Activated CD4-positive, alpha-beta T cell treated with anti-CD3 and anti-CD28 coated beads, Interleukin-2, amount 10 ng/mL, durations not matched to agents 24 days and 14 days (primary cell): ENCODE results near the gene FRMD3. TPM values are rescaled to one million over a fixed set of nuclear protein-coding genes. Genes with fewer than 3 reads are reported as not detected.

ENCODE experiments used
- DNase-seq: peaks from one replicate; pipeline ENCODE4 v3.0.0; 2022
- H3K27ac Mint-ChIP-seq: one replicate; pipeline ENCODE4 v1.8.0; 2022; ENCODE audit warnings: mild to moderate bottlenecking, mixed read lengths
- H3K27me3 Mint-ChIP-seq: one replicate; pipeline ENCODE4 v1.8.0; 2022; ENCODE audit warnings: mixed read lengths
- H3K36me3 Mint-ChIP-seq: one replicate; pipeline ENCODE4 v1.8.0; 2022; ENCODE audit warnings: low read depth, mild to moderate bottlenecking, mixed read lengths
- H3K4me1 Mint-ChIP-seq: one replicate; pipeline ENCODE4 v1.8.0; 2021; ENCODE audit warnings: mixed read lengths
- H3K4me3 Mint-ChIP-seq: one replicate; pipeline ENCODE4 v1.8.0; 2022; ENCODE audit warnings: mild to moderate bottlenecking, moderate library complexity, mixed read lengths
- H3K9me3 Mint-ChIP-seq: one replicate; pipeline ENCODE4 v1.8.0; 2021; ENCODE audit warnings: mixed read lengths
- intact Hi-C: fragments of 100-400 bp; cut with micrococcal nuclease; formaldehyde crosslinking; loops from one replicate; pipeline ENCODE4 v1.15.1; 2023
- total RNA-seq: library from RNA; stranded (reverse); gene quantifications from 2 replicates; pipeline ENCODE4 v1.2.3, GENCODE V29; 2022

The FRMD3 gene
- total RNA-seq, 1 donor from 2014 or later, result 0.30 TPM

GRCh38 chr9:83432104-83432627, 106.0 kb downstream of the FRMD3 start:
- H3K36me3 Mint-ChIP-seq, result no peaks in the 10 kb centered on the region
- H3K27me3 Mint-ChIP-seq, result no peaks in the 10 kb centered on the region

GRCh38 chr9:83431101-83432060, 106.8 kb downstream of the FRMD3 start:
- Mint-ChIP-seq H3K27me3 (no peaks in the 10 kb centered on the region), H3K27ac (no peak overlapping the region), H3K36me3 (no peaks in the 10 kb centered on the region), H3K9me3 (no peaks in the 10 kb centered on the region), H3K4me3 (no peak overlapping the region), H3K4me1 (no peaks in the 10 kb centered on the region)
- intact Hi-C loops, result no loop called here
- DNase-seq, result no peak

More at GRCh38 chr9:83432104-83432627, 106.0 kb downstream of the FRMD3 start:
- intact Hi-C loops, result no loop called here
- no peak for DNase-seq
- H3K4me1 Mint-ChIP-seq, result no peaks in the 10 kb centered on the region
- no peak overlapping the region for H3K27ac Mint-ChIP-seq
- no peaks in the 10 kb centered on the region for H3K9me3 Mint-ChIP-seq
- H3K4me3 Mint-ChIP-seq, result no peak overlapping the region

- no peak for DNase-seq
- intact Hi-C loops, result no loop called here
- H3K27me3 Mint-ChIP-seq, result no peaks in the 10 kb centered on the region
- H3K9me3 Mint-ChIP-seq, result no peaks in the 10 kb centered on the region
- H3K36me3 Mint-ChIP-seq, result no peaks in the 10 kb centered on the region
- no peak overlapping the region for H3K27ac Mint-ChIP-seq
- no peak overlapping the region for H3K4me3 Mint-ChIP-seq
- H3K4me1 Mint-ChIP-seq, result no peaks in the 10 kb centered on the region
Observed at GRCh38 chr9:83430681-83431080, 107.5 kb downstream of the FRMD3 start.

- intact Hi-C loops, result no loop called here
- no peaks in the 10 kb centered on the region for H3K4me1 Mint-ChIP-seq
- no peak overlapping the region for H3K27ac Mint-ChIP-seq
- no peaks in the 10 kb centered on the region for H3K36me3 Mint-ChIP-seq
- no peak for DNase-seq
- no peak overlapping the region for H3K4me3 Mint-ChIP-seq
- no peaks in the 10 kb centered on the region for H3K9me3 Mint-ChIP-seq
- H3K27me3 Mint-ChIP-seq, result no peaks in the 10 kb centered on the region
Observed at GRCh38 chr9:83429229-83429628, 109.0 kb downstream of the FRMD3 start.

GRCh38 chr9:83425240-83425639, 113.0 kb downstream of the FRMD3 start:
- no peak overlapping the region for H3K4me3 Mint-ChIP-seq
- no peaks in the 10 kb centered on the region for H3K9me3 Mint-ChIP-seq
- H3K27me3 Mint-ChIP-seq, result no peaks in the 10 kb centered on the region
- intact Hi-C loops, result no loop called here
- no peaks in the 10 kb centered on the region for H3K36me3 Mint-ChIP-seq
- no peak overlapping the region for H3K27ac Mint-ChIP-seq
- no peak for DNase-seq
- H3K4me1 Mint-ChIP-seq, result no peaks in the 10 kb centered on the region

GRCh38 chr9:83424831-83425230, 113.4 kb downstream of the FRMD3 start:
- H3K27me3 Mint-ChIP-seq, result no peaks in the 10 kb centered on the region
- no peak overlapping the region for H3K4me3 Mint-ChIP-seq
- H3K4me1 Mint-ChIP-seq, result no peaks in the 10 kb centered on the region
- intact Hi-C loops, result no loop called here
- H3K9me3 Mint-ChIP-seq, result no peaks in the 10 kb centered on the region
- no peak overlapping the region for H3K27ac Mint-ChIP-seq
- no peak for DNase-seq
- H3K36me3 Mint-ChIP-seq, result no peaks in the 10 kb centered on the region

- intact Hi-C loops, result no loop called here
- no peak overlapping the region for H3K4me3 Mint-ChIP-seq
- no peaks in the 10 kb centered on the region for H3K4me1 Mint-ChIP-seq
- H3K27me3 Mint-ChIP-seq, result no peaks in the 10 kb centered on the region
- no peak overlapping the region for H3K27ac Mint-ChIP-seq
- no peak for DNase-seq
- H3K36me3 Mint-ChIP-seq, result no peaks in the 10 kb centered on the region
- no peaks in the 10 kb centered on the region for H3K9me3 Mint-ChIP-seq
Observed at GRCh38 chr9:83423815-83424707, 114.1 kb downstream of the FRMD3 start.

- Mint-ChIP-seq H3K36me3 (no peaks in the 10 kb centered on the region), H3K27ac (no peak overlapping the region), H3K9me3 (no peaks in the 10 kb centered on the region), H3K4me1 (no peaks in the 10 kb centered on the region), H3K4me3 (no peak overlapping the region), H3K27me3 (no peaks in the 10 kb centered on the region)
- intact Hi-C loops, result no loop called here
- DNase-seq, result no peak
Observed at GRCh38 chr9:83422527-83422926, 115.7 kb downstream of the FRMD3 start.

GRCh38 chr9:83420486-83420885, 117.7 kb downstream of the FRMD3 start:
- intact Hi-C loops, result no loop called here
- Mint-ChIP-seq H3K9me3 (no peaks in the 10 kb centered on the region), H3K4me1 (no peaks in the 10 kb centered on the region), H3K36me3 (no peaks in the 10 kb centered on the region), H3K27ac (no peak overlapping the region), H3K4me3 (no peak overlapping the region), H3K27me3 (no peaks in the 10 kb centered on the region)
- no peak for DNase-seq

GRCh38 chr9:83419961-83420360, 118.2 kb downstream of the FRMD3 start:
- no peak for DNase-seq
- no peaks in the 10 kb centered on the region for H3K9me3 Mint-ChIP-seq
- H3K27ac Mint-ChIP-seq, result no peak overlapping the region
- no peak overlapping the region for H3K4me3 Mint-ChIP-seq
- H3K27me3 Mint-ChIP-seq, result no peaks in the 10 kb centered on the region
- intact Hi-C loops, result no loop called here
- H3K36me3 Mint-ChIP-seq, result no peaks in the 10 kb centered on the region
- no peaks in the 10 kb centered on the region for H3K4me1 Mint-ChIP-seq

- Mint-ChIP-seq H3K27ac (no peak overlapping the region), H3K4me3 (no peak overlapping the region), H3K4me1 (no peaks in the 10 kb centered on the region), H3K9me3 (no peaks in the 10 kb centered on the region), H3K27me3 (no peaks in the 10 kb centered on the region), H3K36me3 (no peaks in the 10 kb centered on the region)
- DNase-seq, result no peak
- intact Hi-C loops, result no loop called here
Observed at GRCh38 chr9:83418283-83418682, 119.9 kb downstream of the FRMD3 start.

- Mint-ChIP-seq H3K9me3 (no peaks in the 10 kb centered on the region), H3K27ac (no peak overlapping the region), H3K4me1 (no peaks in the 10 kb centered on the region), H3K36me3 (no peaks in the 10 kb centered on the region), H3K4me3 (no peak overlapping the region), H3K27me3 (no peaks in the 10 kb centered on the region)
- DNase-seq, result no peak
- intact Hi-C loops, result no loop called here
Observed at GRCh38 chr9:83413367-83413766, 124.8 kb downstream of the FRMD3 start.

GRCh38 chr9:83410701-83411100, 127.5 kb downstream of the FRMD3 start:
- Mint-ChIP-seq H3K36me3 (no peaks in the 10 kb centered on the region), H3K4me3 (no peak overlapping the region), H3K9me3 (no peaks in the 10 kb centered on the region), H3K27me3 (no peaks in the 10 kb centered on the region), H3K27ac (no peak overlapping the region), H3K4me1 (no peaks in the 10 kb centered on the region)
- intact Hi-C loops, result no loop called here
- no peak for DNase-seq

- no peaks in the 10 kb centered on the region for H3K4me1 Mint-ChIP-seq
- no peaks in the 10 kb centered on the region for H3K9me3 Mint-ChIP-seq
- no peak for DNase-seq
- H3K27ac Mint-ChIP-seq, result no peak overlapping the region
- H3K27me3 Mint-ChIP-seq, result no peaks in the 10 kb centered on the region
- no peaks in the 10 kb centered on the region for H3K36me3 Mint-ChIP-seq
- no peak overlapping the region for H3K4me3 Mint-ChIP-seq
- intact Hi-C loops, result no loop called here
Observed at GRCh38 chr9:83406921-83407320, 131.3 kb downstream of the FRMD3 start.
